HepG2 (cell line): Measurements from ENCODE around the gene MPIG6B. TPM values are rescaled to one million over a fixed set of nuclear protein-coding genes. Genes with fewer than 3 reads are reported as not detected.

Experiments used
- ATAC-seq: fragments of 200-7000 bp; cut with Tn5 transposase; 3 replicates; pipeline ENCODE4 v1.9.1; 2020; ENCODE audit warnings: mild to moderate bottlenecking, moderate library complexity
- BruUV-seq: library from RNA; stranded (reverse); fragments of 400-500 nt; replicated peaks from 2 replicates; lab custom pipeline; 2021; lab: Mats Ljungman, UMichigan
- CTCF ChIA-PET: fragments of 300-600 bp; formaldehyde crosslinking; extraction: SDS; loops from one replicate; lab custom pipeline; 2021; ENCODE audit warnings: low total read pairs, inconsistent platforms, low intra/inter-chr PET ratio; lab: Yijun Ruan, JAX
- POLR2A ChIA-PET: fragments of 350-600 bp; sonication (Branson Sonifier 250); formaldehyde crosslinking; loops from one replicate; lab custom pipeline; 2020; ENCODE audit warnings: antibody characterized with exemption, inconsistent platforms; lab: Yijun Ruan, JAX
- DNase-seq: peaks from one replicate; pipeline ENCODE4 v3.0.0-alpha.2; 2015; ENCODE audit warnings: low spot score
- FAIRE-seq: peaks from 3 replicates; lab custom pipeline; 2011; peaks lifted over from hg19 to GRCh38; lab: Jason Lieb, UNC
- H2AFZ ChIP-seq: one replicate; pipeline ENCODE4 v1.6.1; 2011; ENCODE audit warnings: low read length, inconsistent platforms
- H3K27ac ChIP-seq: fragments of 300-600 bp; 3 replicates; pipeline ENCODE4 v1.8.0; 2011; ENCODE audit warnings: mixed run types, mild to moderate bottlenecking, mixed read lengths, low read length, inconsistent platforms; ENCODE audit not compliant: insufficient read depth; ENCODE audit errors: extremely low read length
- H3K27me3 ChIP-seq, 2 experiments: fragments of 200-600 bp in 1 of 2; 2 replicates in 1 of 2; 3 replicates in 1 of 2; pipeline versions ENCODE4 v1.6.0 to v1.8.0; 2011; ENCODE audit warnings: low read length in 2 of 2, mild to moderate bottlenecking in 2 of 2, moderate library complexity in 2 of 2, inconsistent platforms in 1 of 2; ENCODE audit not compliant: insufficient read depth in 2 of 2, control insufficient read depth in 1 of 2
- H3K36me3 ChIP-seq, 2 experiments: fragments of 200-600 bp in 1 of 2; replicated peaks in 1 of 2; 2 replicates in 1 of 2; 3 replicates in 1 of 2; pipeline versions ENCODE4 v1.5.1 to v1.8.0; 2011; ENCODE audit warnings: low read length in 2 of 2, inconsistent platforms in 1 of 2; ENCODE audit not compliant: insufficient read depth in 2 of 2, control insufficient read depth in 1 of 2
- H3K4me1 ChIP-seq: 2 replicates; pipeline ENCODE4 v1.5.1; 2012; ENCODE audit warnings: low read length, inconsistent platforms; ENCODE audit not compliant: insufficient read depth
- H3K4me2 ChIP-seq: 2 replicates; pipeline ENCODE4 v1.6.0; 2011; ENCODE audit warnings: low read depth, low read length, inconsistent platforms
- H3K4me3 ChIP-seq, 3 experiments: fragments of 200-600 bp in 1 of 3; sonication (generic), shearing (Covaris generic) in 1 of 3; replicated peaks in 1 of 3; 2 replicates each; pipeline ENCODE4 v1.5.1; 2011 to 2016; ENCODE audit warnings: low read length in 3 of 3, inconsistent platforms in 2 of 3, low read depth in 2 of 3, mild to moderate bottlenecking in 2 of 3, control low read depth in 1 of 3, mixed read lengths in 1 of 3; ENCODE audit not compliant: insufficient read depth in 1 of 3
- H3K79me2 ChIP-seq: one replicate; pipeline ENCODE4 v1.6.1; 2011; ENCODE audit warnings: low read length, inconsistent platforms; ENCODE audit not compliant: insufficient read depth
- H3K9ac ChIP-seq: 2 replicates; pipeline ENCODE4 v1.6.0; 2011; ENCODE audit warnings: mild to moderate bottlenecking, low read depth, low read length, inconsistent platforms; ENCODE audit not compliant: insufficient read depth
- H3K9me3 ChIP-seq: 2 replicates; pipeline ENCODE4 v1.5.1; 2012; ENCODE audit warnings: mild to moderate bottlenecking, low read length
- H4K20me1 ChIP-seq: 2 replicates; pipeline ENCODE4 v1.6.0; 2011; ENCODE audit warnings: inconsistent platforms, mild to moderate bottlenecking, low read length, moderate library complexity; ENCODE audit not compliant: insufficient read depth
- CEBPZ ChIP-seq: IDR thresholded peaks from 2 replicates; pipeline ENCODE4 v1.6.1; 2012; ENCODE audit warnings: low read length, improper control_type of control experiment
- HOXA9 ChIP-seq: sonication (generic); formaldehyde crosslinking; IDR thresholded peaks from 2 replicates; pipeline ENCODE4 v1.8.1; 2022; ENCODE audit warnings: missing genetic modification reagents, mild to moderate bottlenecking, moderate library complexity, borderline replicate concordance
- ZFX ChIP-seq: sonication (generic); formaldehyde crosslinking; IDR thresholded peaks from 2 replicates; pipeline ENCODE4 v1.4.0; 2020; ENCODE audit warnings: mild to moderate bottlenecking, low read depth, missing genetic modification reagents, moderate library complexity
- ZMYM4 ChIP-seq: sonication (generic); formaldehyde crosslinking; IDR thresholded peaks from 2 replicates; pipeline ENCODE4 v1.8.1; 2023; ENCODE audit warnings: mild to moderate bottlenecking, missing genetic modification reagents
- ZNF496 ChIP-seq: sonication (generic); formaldehyde crosslinking; IDR thresholded peaks from 2 replicates; pipeline ENCODE4 v1.8.1; 2023; ENCODE audit warnings: mild to moderate bottlenecking, moderate library complexity, missing genetic modification reagents; ENCODE audit not compliant: insufficient replicate concordance
- ZNF589 ChIP-seq: sonication (generic); formaldehyde crosslinking; conservative IDR thresholded peaks from 2 replicates; pipeline ENCODE4 v1.8.0; 2022; ENCODE audit warnings: mild to moderate bottlenecking, moderate library complexity, missing genetic modification reagents
- WGBS: methylation state at CpG from one replicate; pipeline ENCODE4 v1.1.6; 2017; ENCODE audit warnings: low lambda C conversion rate; 5-methylcytosine and 5-hydroxymethylcytosine counted together
- in situ Hi-C: cut with HindIII; loops from 2 replicates; pipeline ENCODE4 v1.10.0; 2017; ENCODE audit warnings: low pct_unique_long_range_greater_than_20kb; ENCODE audit not compliant: extremely low pct_ligation_motif_present
- intact Hi-C: fragments of 100-400 bp; cut with micrococcal nuclease; formaldehyde crosslinking; loops from one replicate; pipeline ENCODE4 v1.10.0; 2022; ENCODE audit not compliant: unreplicated experiment
- polyA plus RNA-seq, 8 experiments: library from polyadenylated mRNA; depleted of rRNA in 3 of 8; stranded (reverse) in 7 of 8; unstranded in 1 of 8; fragments of >200 nt; fragmentation: Illumina TruSeq in 4 of 8; extraction: Trizol in 4 of 8; gene quantifications; 2 replicates each; pipeline versions ENCODE4 v1.2.1 to v1.2.3, GENCODE V29; 2011 to 2016; ENCODE audit warnings: low read depth in 4 of 8, missing spikeins in 1 of 8, mixed read lengths in 1 of 8; ENCODE audit not compliant: insufficient read depth in 1 of 8
- total RNA-seq, 5 experiments: library from RNA; depleted of rRNA; stranded (reverse); fragments of >200 nt; fragmentation: Illumina TruSeq; extraction: Trizol; gene quantifications; 2 replicates each; pipeline ENCODE4 v1.2.3, GENCODE V29; 2016; ENCODE audit warnings: low read depth in 1 of 5

The MPIG6B gene
- total and polyA plus RNA-seq, 2 of the 13 experiments (the other 11 are each of a cell fraction or from before 2014, with no cell fraction given) = not detected

- H3K4me2 ChIP-seq = no peak overlapping the region
- no peak for DNase-seq
- H4K20me1 ChIP-seq = no peaks in the 10 kb centered on the region
- no peaks in the 10 kb centered on the region for H3K79me2 ChIP-seq
- no peaks in the 10 kb centered on the region for H3K27me3 ChIP-seq
- intact Hi-C loops = no loop called here
- no peak overlapping the region for H3K4me3 ChIP-seq
- no peak overlapping the region for H3K9ac ChIP-seq
- H3K27ac ChIP-seq = no peak overlapping the region
- POLR2A ChIA-PET = no interaction called here
- no peak for TF ChIP-seq ZNF589 (CRISPR knock-in tag)
- no peak for TF ChIP-seq ZMYM4 (CRISPR knock-in tag)
- no peak for TF ChIP-seq ZNF496 (CRISPR knock-in tag)
- TF ChIP-seq HOXA9 (CRISPR knock-in tag) = no peak
- TF ChIP-seq ZFX = no peak
- TF ChIP-seq CEBPZ = no peak
- TF ChIP-seq, all 625 proteins: peak for 0
- WGBS = 84% methylated on average over 4 of the region's 4 CpGs
- H3K4me1 ChIP-seq = peaks cover 11% of the 10 kb centered on the region
- in situ Hi-C loops = no loop called here
- H3K9me3 ChIP-seq = no peaks in the 10 kb centered on the region
- CTCF ChIA-PET = no interaction called here
- ATAC-seq (no peak), FAIRE-seq (no peak)
- H2AFZ ChIP-seq = no peak overlapping the region
- no TSS peak for BruUV-seq
- peaks cover 10 to 14% of the 10 kb centered on the region in 2 experiments for H3K36me3 ChIP-seq
Observed at GRCh38 chr6:31676322-31676903, 46.8 kb upstream of the MPIG6B start.
